Eye (tissue), 1 donor: ENCODE measurements around the gene WDR77.

Experiments
- DNase-seq: peaks from one replicate; pipeline ENCODE4 v3.0.0-alpha.2; 2015

WDR77 gene

GRCh38 chr1:111448918-111449702 lies at the start of gene WDR77, which contains the start of gene ATP5PB:
Gene WDR77, minus strand, starts transcription at chr1:111449256. Its CDS starts 87 bp downstream, at chr1:111449169.
Gene ATP5PB, plus strand, starts transcription at chr1:111449464. Its CDS starts 78 bp downstream, at chr1:111449542.
- DNase-seq, result peak; percentile 100

- DNase-seq, result no peak
Observed at GRCh38 chr1:111497592-111497991, 48.5 kb upstream of the WDR77 start.

GRCh38 chr1:111496398-111496797 lies 47.3 kb upstream of the WDR77 start:
- no peak for DNase-seq

- no peak for DNase-seq
Observed at GRCh38 chr1:111491070-111491469, 42.0 kb upstream of the WDR77 start.

GRCh38 chr1:111490220-111490619 lies 41.2 kb upstream of the WDR77 start:
- DNase-seq, result no peak

- no peak for DNase-seq
Observed at GRCh38 chr1:111489604-111490003, 40.5 kb upstream of the WDR77 start.

GRCh38 chr1:111488669-111489068 lies 39.6 kb upstream of the WDR77 start:
- DNase-seq, result no peak

- no peak for DNase-seq
Observed at GRCh38 chr1:111487133-111487532, 38.1 kb upstream of the WDR77 start.

GRCh38 chr1:111486431-111486830 lies 37.4 kb upstream of the WDR77 start:
- DNase-seq, result no peak

- DNase-seq, result no peak
Observed at GRCh38 chr1:111484391-111485026, 35.5 kb upstream of the WDR77 start.

- no peak for DNase-seq
Observed at GRCh38 chr1:111483876-111484275, 34.8 kb upstream of the WDR77 start.

- DNase-seq, result no peak
Observed at GRCh38 chr1:111483166-111483565, 34.1 kb upstream of the WDR77 start.

- DNase-seq, result peak; percentile 72
Observed at GRCh38 chr1:111481387-111482221, 32.5 kb upstream of the WDR77 start.

GRCh38 chr1:111480674-111481073 lies 31.6 kb upstream of the WDR77 start:
- no peak for DNase-seq

GRCh38 chr1:111476761-111477309 lies 27.8 kb upstream of the WDR77 start:
- no peak for DNase-seq

- no peak for DNase-seq
Observed at GRCh38 chr1:111476214-111476613, 27.2 kb upstream of the WDR77 start.

GRCh38 chr1:111475701-111476100 lies 26.6 kb upstream of the WDR77 start:
- no peak for DNase-seq

- no peak for DNase-seq
Observed at GRCh38 chr1:111474521-111474920, 25.5 kb upstream of the WDR77 start.

GRCh38 chr1:111474106-111474505 lies 25.1 kb upstream of the WDR77 start:
- no peak for DNase-seq

GRCh38 chr1:111471538-111471937 lies 22.5 kb upstream of the WDR77 start:
- DNase-seq, result no peak

GRCh38 chr1:111471012-111471411 lies 22.0 kb upstream of the WDR77 start:
- no peak for DNase-seq

- DNase-seq, result no peak
Observed at GRCh38 chr1:111470596-111470995, 21.5 kb upstream of the WDR77 start.

- no peak for DNase-seq
Observed at GRCh38 chr1:111469539-111469938, 20.5 kb upstream of the WDR77 start.
